Measurements from ENCODE around the gene TMEM198.
A peak's percentile ranks its signal among the peaks of the same experiment; 100 is the strongest.

TMEM198 gene

GRCh38 chr2:219595256-219595655, 51.4 kb downstream of the TMEM198 start:
- H3K36me3 ChIP-seq (ENCODE audit: control insufficient read depth, insufficient read depth, low read length) = no peaks in the 10 kb centered on the region
- no peaks in the 10 kb centered on the region for H3K9me3 ChIP-seq (ENCODE audit: control insufficient read depth, insufficient read depth, low read length)
- H3K9ac ChIP-seq (ENCODE audit: low read depth, low read length) = no peak overlapping the region
- no peak overlapping the region for H3K4me3 ChIP-seq (ENCODE audit: low read depth, low read length)
- H3K27me3 ChIP-seq (ENCODE audit: control insufficient read depth, insufficient read depth, low read length) = no peaks in the 10 kb centered on the region
- H3K4me1 ChIP-seq (ENCODE audit: control insufficient read depth, insufficient read depth, low read length) = peaks cover 7% of the 10 kb centered on the region

DNA sequence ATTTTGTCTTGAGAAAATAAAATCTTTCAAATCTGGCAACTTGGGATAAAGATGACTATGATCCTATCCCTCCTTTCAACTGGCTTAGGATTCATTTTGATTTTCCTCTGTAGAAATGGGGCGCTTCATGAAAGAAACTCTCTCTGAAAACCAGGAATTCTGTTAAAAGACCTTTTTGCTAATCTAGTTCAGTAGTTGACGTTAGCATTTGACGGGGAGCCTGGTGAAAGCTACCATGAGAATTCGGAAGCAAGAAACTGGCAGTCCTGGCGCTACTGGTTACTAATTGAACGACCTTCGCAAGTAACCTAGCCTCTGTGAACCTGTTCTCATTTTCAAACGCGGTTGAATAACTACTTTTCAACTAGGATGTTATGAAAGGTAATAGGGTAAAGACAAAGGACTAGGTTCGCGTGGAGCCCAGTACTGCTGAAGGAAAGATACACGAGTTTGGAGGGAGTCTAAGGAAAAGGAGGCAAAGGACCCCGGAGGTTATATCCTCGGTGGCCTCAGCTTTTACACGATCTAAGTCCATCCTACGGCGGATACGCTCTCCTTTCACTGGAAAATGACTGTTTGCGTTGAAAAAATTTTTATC, 53.2 kb downstream of the TMEM198 start:
- Histone ChIP-seq H3K27me3 (ENCODE audit: control insufficient read depth, insufficient read depth, low read length) (no peaks in the 10 kb centered on the region), H3K4me1 (ENCODE audit: control insufficient read depth, insufficient read depth, low read length) (peaks cover 7% of the 10 kb centered on the region), H3K9ac (ENCODE audit: low read depth, low read length) (peak overlapping the region; percentile 96), H3K4me3 (ENCODE audit: low read depth, low read length) (peak overlapping the region; percentile 99), H3K9me3 (ENCODE audit: control insufficient read depth, insufficient read depth, low read length) (no peaks in the 10 kb centered on the region), H3K36me3 (ENCODE audit: control insufficient read depth, insufficient read depth, low read length) (no peaks in the 10 kb centered on the region)

GRCh38 chr2:219597552-219598307, 53.9 kb downstream of the TMEM198 start, which contains the start of gene STK11IP:
TSS of gene STK11IP (plus strand) at chr2:219597857. CDS start at chr2:219598120, 263 bp downstream.
- peaks cover 7% of the 10 kb centered on the region for H3K4me1 ChIP-seq (ENCODE audit: control insufficient read depth, insufficient read depth, low read length)
- H3K36me3 ChIP-seq (ENCODE audit: control insufficient read depth, insufficient read depth, low read length) = peaks cover 5% of the 10 kb centered on the region
- H3K27me3 ChIP-seq (ENCODE audit: control insufficient read depth, insufficient read depth, low read length) = no peaks in the 10 kb centered on the region
- H3K9ac ChIP-seq (ENCODE audit: low read depth, low read length) = peak within 1 kb of the TSS; percentile 96
- H3K9me3 ChIP-seq (ENCODE audit: control insufficient read depth, insufficient read depth, low read length) = no peaks in the 10 kb centered on the region
- H3K4me3 ChIP-seq (ENCODE audit: low read depth, low read length) = peak within 1 kb of the TSS; percentile 99

DNA sequence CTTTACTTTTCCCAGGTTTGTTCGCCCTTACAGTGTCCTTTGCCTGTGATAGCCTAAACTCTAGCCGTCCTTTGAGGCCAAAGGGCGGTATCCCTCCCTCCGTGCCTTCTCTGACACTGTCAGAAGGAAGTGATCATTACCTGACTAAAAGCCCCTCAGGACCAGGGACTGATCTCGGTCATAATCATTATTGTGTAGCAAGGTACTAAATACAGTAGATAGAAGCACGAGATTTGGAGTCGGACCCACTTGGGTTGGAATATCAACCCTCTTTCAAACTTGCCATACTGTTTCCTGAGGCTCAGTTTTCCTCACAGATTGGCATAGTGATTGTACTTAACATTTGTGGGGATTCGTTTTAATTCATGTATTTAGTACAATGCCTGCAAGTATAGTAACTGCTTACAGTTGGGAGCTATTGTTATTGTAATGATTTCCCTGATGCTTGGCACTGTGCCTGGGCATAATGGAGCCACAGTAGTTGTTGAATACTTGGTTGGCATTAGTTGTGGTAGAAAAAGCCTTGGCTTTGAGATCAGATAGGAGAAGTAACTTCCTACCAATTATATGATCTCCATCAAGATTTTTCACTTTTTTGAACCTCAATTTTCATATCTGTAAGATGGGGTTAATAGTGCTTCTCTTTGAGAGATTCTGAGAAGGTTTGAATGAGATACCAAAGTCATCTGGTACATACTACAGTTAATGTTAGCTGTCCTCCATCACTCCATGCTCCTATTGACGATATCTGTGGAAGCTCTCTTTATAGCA, 54.7 kb downstream of the TMEM198 start:
- H3K9me3 ChIP-seq (ENCODE audit: control insufficient read depth, insufficient read depth, low read length) = no peaks in the 10 kb centered on the region
- peaks cover 7% of the 10 kb centered on the region for H3K4me1 ChIP-seq (ENCODE audit: control insufficient read depth, insufficient read depth, low read length)

More for the DNA sequence above, 54.7 kb downstream of the TMEM198 start:
- peak overlapping the region; percentile 51 for H3K9ac ChIP-seq (ENCODE audit: low read depth, low read length)
- H3K4me3 ChIP-seq (ENCODE audit: low read depth, low read length) = peak overlapping the region; percentile 99
- no peaks in the 10 kb centered on the region for H3K27me3 ChIP-seq (ENCODE audit: control insufficient read depth, insufficient read depth, low read length)
- H3K36me3 ChIP-seq (ENCODE audit: control insufficient read depth, insufficient read depth, low read length) = peaks cover 5% of the 10 kb centered on the region

All from iPS-15b (cell line).